Brain microvascular endothelial cell (primary cell): ENCODE results near the gene ISCA2.

Experiments used
- DNase-seq: peaks from one replicate; pipeline ENCODE4 v3.0.0-alpha.2; 2020
- H3K27ac ChIP-seq: fragments of 250-450 bp; sonication (Bioruptor Pico); 2 replicates; pipeline ENCODE4 v1.5.1; 2020; ENCODE audit warnings: mild to moderate bottlenecking, moderate library complexity
- H3K27me3 ChIP-seq: fragments of 250-450 bp; sonication (Bioruptor Pico); replicated peaks from 2 replicates; pipeline ENCODE4 v1.5.1; 2020; ENCODE audit warnings: mild to moderate bottlenecking
- H3K36me3 ChIP-seq: fragments of 250-450 bp; sonication (Bioruptor Pico); replicated peaks from 2 replicates; pipeline ENCODE4 v1.5.1; 2020; ENCODE audit warnings: mild to moderate bottlenecking
- H3K4me3 ChIP-seq: 2 replicates; pipeline ENCODE4 v1.5.1; 2011; ENCODE audit warnings: low read depth, mild to moderate bottlenecking, control low read depth, low read length, moderate library complexity
- in situ Hi-C: cut with HindIII; loops from 2 replicates; pipeline ENCODE4 v1.10.0; 2017; ENCODE audit warnings: low sequenced_read_pairs, low pct_ligation_motif_present
- TF ChIP-seq, protein P1 (sequence below): IDR thresholded peaks from 2 replicates; pipeline ENCODE4 v1.5.1; 2011; ENCODE audit warnings: low read depth, mild to moderate bottlenecking, moderate library complexity, low read length, control low read depth, inconsistent platforms; ENCODE audit errors: missing control alignments

Gene ISCA2

DNA sequence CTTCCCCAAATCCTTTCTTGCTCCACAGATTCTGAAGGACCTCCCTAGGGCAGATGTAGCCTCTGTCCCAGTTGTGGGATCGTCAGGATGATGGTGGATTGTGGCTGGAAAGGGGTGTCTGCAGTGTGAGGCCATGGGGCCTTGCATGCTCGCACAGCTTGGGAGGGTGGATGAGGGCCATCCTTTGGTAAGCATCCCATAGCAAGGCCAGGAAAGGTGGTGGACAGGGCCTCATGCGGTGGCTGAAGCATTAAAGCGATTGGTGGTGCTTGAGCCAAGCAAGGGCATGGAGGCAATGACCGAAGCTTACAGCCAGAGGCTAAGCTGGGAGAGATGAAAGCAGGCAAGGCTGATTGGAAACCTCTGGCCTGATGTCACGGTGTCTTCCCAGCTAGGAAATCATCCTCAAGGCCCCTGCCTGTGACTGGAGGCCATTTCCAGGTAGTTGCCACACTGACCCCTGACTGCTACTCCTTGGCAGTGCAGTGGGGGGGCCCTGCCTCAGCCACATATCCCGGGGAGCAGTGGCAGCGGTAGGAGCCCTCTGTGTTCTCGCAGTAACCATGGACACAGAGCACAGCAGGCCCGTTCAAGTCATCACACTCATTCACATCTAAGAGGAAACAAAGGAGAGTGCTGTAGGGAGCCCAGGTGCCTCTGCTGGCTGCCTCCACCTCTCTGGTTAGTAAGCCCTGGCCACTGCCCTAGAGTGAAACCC is 7.0 kb downstream of the ISCA2 start:
- Histone ChIP-seq H3K36me3 (peaks cover 17% of the 10 kb centered on the region), H3K27me3 (no peaks in the 10 kb centered on the region), H3K27ac (no peak overlapping the region), H3K4me3 (no peak overlapping the region)
- TF ChIP-seq, protein P1, sequence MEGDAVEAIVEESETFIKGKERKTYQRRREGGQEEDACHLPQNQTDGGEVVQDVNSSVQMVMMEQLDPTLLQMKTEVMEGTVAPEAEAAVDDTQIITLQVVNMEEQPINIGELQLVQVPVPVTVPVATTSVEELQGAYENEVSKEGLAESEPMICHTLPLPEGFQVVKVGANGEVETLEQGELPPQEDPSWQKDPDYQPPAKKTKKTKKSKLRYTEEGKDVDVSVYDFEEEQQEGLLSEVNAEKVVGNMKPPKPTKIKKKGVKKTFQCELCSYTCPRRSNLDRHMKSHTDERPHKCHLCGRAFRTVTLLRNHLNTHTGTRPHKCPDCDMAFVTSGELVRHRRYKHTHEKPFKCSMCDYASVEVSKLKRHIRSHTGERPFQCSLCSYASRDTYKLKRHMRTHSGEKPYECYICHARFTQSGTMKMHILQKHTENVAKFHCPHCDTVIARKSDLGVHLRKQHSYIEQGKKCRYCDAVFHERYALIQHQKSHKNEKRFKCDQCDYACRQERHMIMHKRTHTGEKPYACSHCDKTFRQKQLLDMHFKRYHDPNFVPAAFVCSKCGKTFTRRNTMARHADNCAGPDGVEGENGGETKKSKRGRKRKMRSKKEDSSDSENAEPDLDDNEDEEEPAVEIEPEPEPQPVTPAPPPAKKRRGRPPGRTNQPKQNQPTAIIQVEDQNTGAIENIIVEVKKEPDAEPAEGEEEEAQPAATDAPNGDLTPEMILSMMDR = no peak
- DNase-seq = no peak
- in situ Hi-C loops = no loop called here

DNA sequence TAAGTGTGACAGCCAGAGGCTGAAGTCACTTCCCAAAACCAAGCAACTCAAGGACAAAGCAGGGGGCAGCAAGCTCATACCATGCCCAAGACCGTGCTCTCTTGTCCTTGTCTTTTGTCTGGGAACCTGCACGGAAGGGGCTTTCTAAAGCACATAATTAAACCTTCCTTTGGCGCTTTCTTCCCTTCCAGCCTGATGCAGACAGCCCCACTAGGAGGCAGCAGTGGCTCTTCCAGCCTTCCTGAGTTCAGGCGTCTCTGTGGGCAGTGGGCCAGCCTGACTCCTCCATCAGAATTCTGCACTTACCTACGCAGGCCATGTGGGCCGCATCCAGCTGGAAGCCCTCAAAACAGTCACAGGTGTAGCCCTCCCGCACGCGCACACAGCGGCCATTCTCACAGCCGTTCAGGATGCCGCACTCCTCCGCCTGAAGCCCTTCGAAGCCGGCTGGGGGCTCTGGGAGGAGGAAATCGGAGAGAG is 7.6 kb downstream of the ISCA2 start:
- DNase-seq = peak; percentile 59
- in situ Hi-C loops = no loop called here
- H3K36me3 ChIP-seq = peaks cover 17% of the 10 kb centered on the region

DNA sequence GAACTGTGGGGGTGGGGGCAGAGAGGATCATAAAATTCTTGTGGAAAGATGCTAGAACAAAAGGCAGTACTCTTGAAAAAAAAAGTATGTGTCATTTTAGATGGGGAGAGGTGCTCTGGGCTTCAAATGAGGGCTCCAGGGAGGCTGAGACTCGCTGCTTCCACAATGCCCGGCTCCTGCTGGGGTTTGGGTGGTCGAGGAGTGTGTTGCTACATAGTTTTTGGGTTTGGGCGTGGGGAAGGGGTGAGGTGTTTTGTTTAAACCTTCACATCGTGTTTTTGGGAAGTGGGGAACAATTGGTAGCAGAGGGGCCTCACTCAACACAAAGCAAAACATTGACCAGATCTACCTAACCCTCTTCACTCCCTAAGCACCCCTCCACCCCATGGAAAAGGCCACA is 8.1 kb downstream of the ISCA2 start:
- Histone ChIP-seq H3K36me3 (peaks cover 20% of the 10 kb centered on the region), H3K27me3 (no peaks in the 10 kb centered on the region), H3K4me3 (no peak overlapping the region), H3K27ac (no peak overlapping the region)
- TF ChIP-seq, protein P1 = no peak
- in situ Hi-C loops = no loop called here
- no peak for DNase-seq

More for the DNA sequence above, 7.6 kb downstream of the ISCA2 start:
- Histone ChIP-seq H3K27ac (no peak overlapping the region), H3K4me3 (no peak overlapping the region), H3K27me3 (no peaks in the 10 kb centered on the region)
- TF ChIP-seq, protein P1 = peak; percentile 94

DNA sequence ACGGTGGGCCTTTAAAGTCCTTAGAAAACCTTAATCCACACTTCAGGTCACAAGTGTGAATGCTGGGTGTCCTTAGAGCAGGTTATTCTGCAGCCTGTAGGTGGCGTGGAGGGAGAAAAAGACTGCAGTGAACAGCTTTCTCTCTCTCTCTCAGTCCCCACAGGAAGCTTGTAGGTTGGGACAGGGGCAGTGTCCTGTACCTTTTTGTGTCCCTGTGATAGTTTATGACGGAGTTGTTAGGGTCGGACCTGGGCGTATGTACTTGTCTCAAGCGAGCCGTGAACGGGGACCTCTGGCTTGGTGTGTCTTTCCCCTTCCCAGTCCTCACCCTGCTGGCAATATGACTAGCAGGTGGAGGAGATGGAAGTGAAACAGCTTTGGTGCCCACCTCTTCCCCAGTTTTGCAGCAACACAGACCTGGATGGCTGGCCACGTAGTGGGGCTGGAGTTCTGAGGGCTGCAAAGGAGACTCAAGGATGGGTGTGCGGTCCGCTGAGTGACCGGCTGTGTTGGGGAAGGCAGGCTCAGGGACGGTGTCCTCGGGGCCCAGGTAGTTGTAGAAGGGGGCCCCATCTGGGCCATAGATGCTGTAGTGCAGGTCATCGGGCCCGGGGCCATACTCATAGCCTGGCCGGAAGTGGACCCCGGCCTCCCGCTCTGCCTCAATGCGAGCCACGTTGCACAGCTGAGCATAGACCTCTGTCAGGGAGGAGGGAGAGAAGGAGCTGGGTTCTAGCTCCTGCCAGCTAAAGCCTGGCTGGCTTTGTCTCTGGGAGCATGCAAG is 8.9 kb downstream of the ISCA2 start:
- no peak for DNase-seq
- peaks cover 24% of the 10 kb centered on the region for H3K36me3 ChIP-seq

DNA sequence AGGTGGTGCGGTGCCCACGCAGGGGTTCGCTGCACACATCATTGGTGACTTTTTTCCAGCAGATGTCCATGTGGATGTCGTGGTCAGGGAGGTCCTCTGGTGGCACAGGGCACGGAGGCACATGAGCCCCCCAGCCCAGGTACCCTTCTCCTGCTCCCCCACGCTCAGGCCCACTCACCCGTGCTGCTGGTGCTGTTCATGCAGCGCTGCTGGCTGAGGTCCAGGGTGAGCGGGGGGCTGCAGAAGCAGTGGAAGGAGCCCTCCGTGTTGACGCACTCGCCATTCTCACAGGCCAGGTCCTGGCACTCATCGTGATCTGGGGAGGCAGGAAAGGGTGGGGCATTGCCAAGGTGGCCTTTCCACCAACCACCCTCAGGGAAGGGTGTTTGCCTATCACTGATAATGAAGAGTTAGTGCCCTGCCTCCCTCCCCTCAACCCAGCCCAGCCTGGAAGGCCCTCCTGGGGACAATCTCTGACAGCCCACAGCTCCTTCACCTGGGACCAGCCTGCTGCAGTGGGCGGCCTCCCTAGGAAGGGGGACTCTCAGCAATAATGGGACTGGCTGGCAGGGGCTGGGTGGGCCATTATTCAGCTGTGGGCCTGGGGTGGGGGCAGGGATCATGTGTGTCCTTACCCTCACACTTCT is 9.8 kb downstream of the ISCA2 start:
- in situ Hi-C loops = no loop called here
- DNase-seq = no peak
- Histone ChIP-seq H3K4me3 (no peak overlapping the region), H3K36me3 (peaks cover 24% of the 10 kb centered on the region), H3K27me3 (no peaks in the 10 kb centered on the region), H3K27ac (no peak overlapping the region)
- TF ChIP-seq, protein P1 = no peak

More for the DNA sequence above, 8.9 kb downstream of the ISCA2 start:
- H3K27me3 ChIP-seq = no peaks in the 10 kb centered on the region
- TF ChIP-seq, protein P1 = peak; percentile 76
- in situ Hi-C loops = no loop called here
- no peak overlapping the region for H3K4me3 ChIP-seq
- H3K27ac ChIP-seq = no peak overlapping the region
